T-helper 2 cell treated with Interferon-gamma antibody and Interleukin-4, amounts not matched to agents 100 ng/mL and 5 ng/mL, for 36 hours (primary cell): ENCODE data around the gene CLIC3. TPM values are rescaled to one million over a fixed set of nuclear protein-coding genes. Genes with fewer than 3 reads are reported as not detected.

Experiments used
- intact Hi-C: fragments of 100-400 bp; cut with micrococcal nuclease; formaldehyde crosslinking; loops from one replicate; pipeline ENCODE4 v1.15.1; 2023
- total RNA-seq: library from RNA; stranded (reverse); gene quantifications from 2 replicates; pipeline ENCODE4 v1.2.3, GENCODE V29; 2022

Gene CLIC3
- total RNA-seq, 1 donor from 2014 or later: 0.91 TPM

DNA sequence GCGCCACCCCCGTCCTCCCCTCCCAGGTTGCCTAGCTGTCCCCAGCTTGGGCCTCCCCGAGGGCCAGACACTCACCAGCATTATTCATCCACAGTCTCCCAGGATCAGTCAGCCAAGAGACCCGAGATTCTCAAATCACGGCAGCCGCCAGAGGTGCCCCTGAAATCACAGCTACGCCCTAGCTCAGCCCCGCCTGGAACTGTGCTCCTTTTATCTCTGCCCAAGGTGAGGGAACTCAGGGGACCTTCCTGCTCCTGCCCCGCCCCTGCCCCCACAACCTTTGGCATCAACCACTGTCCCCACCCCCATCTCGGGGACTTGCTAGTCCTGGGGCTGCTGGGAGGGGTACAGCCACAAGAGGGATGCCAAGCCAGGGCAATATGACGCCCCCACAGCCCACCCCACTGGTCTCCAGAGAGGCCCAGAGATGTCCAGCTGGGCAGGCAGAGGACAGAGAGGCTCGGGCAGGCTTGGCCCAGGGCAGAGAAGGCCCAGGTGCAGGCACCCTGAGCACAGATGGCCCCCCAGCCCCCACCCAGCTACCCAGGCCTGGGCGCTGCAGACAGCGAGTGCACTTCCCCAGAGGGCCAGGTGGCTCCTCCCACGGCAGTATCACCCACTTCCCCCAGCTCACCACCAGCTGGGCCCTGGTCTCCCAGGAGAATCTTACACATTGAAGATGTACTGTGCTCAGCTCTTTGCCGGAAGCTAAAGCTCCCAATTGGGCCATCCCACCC lies 35.7 kb upstream of the CLIC3 start, which contains the start of gene FUT7:
TSS of gene FUT7 (minus strand) at position 185 of the 737 bp plus-strand sequence. CDS start at position 88, 97 bp downstream.
- intact Hi-C loops: no loop called here

- intact Hi-C loops: no loop called here
Measured at GRCh38 chr9:137030538-137031527, 34.5 kb upstream of the CLIC3 start.

DNA sequence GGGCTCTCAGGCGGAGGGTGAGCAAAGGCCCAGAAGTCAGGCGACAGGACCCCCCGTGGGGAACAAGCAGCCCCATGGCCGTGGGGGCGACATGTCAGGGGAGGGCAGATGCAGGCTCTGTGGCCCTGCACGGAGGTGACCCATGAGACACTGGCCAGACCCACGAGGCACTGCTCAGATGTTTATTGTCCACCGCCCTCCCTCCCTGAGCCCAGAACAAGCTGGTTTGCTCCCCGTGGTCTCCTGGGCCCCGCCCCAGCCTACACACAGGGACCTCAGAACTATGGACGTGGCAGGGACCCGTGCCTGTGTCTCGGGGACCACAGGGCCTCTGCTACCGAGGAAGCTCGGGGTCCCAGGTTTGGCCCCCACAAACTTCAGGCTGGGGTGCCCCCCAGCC lies 33.6 kb upstream of the CLIC3 start:
- intact Hi-C loops: no loop called here

GRCh38 chr9:137029058-137029936 lies 32.9 kb upstream of the CLIC3 start:
- intact Hi-C loops: loop anchor here (2.0 to 5.0 kb wide), 2 partner anchors 38 to 180 kb away; partner anchors contain the start of gene PHPT1

DNA sequence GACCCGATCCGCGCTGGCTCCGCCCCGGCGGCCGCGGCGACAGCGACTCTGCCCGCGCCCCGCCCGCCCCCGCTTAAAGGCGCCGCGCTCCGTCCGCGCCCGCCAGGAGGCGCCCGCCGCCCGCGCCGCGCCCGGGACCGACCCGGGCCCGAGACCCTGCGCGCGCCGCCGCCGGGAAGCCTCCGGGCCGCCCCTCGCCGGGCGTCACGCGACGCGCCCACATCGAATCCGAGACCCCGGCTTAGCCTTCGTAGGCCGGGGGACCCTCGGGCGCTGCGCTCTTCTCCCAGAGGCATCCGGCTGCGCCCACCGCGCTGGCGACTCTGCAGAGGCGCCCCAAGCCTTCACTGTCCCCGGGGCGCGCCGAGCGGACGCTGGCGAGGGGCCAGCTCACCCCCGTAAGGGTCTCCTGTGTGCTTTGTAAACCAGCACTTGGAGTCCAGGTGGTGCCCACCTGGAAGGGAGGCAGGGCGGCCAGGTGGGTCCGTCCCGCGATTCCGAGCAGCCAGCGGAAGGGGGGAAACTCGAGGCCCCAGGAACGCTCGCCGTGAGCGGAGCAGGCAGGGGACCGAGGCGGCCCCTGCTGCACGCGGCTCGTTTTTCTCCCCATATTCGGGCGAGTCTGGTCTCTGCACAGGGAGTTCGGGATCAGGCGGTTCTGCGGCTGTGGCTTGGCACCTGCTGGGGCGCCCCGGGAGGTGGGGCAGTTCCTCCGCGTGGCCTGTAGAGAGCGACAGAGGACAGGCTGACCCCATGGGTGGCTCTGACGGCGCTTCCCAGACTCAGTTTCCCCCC lies 32.1 kb upstream of the CLIC3 start:
- intact Hi-C loops: loop anchor here (2.0 to 5.0 kb wide), 2 partner anchors 39 to 180 kb away; partner anchors contain the start of gene PHPT1

GRCh38 chr9:137027369-137028262 lies 31.2 kb upstream of the CLIC3 start, which contains the start of gene ABCA2:
Gene ABCA2 (minus strand): TSS chr9:137028237. CDS start chr9:137028140, 97 bp downstream.
- intact Hi-C loops: loop anchor here (2.0 to 5.0 kb wide), 2 partner anchors 40 to 179 kb away; partner anchors contain the start of gene PHPT1

- intact Hi-C loops: loop anchor here (5.0 kb wide), 1 partner anchor 40 kb away; no protein-coding TSS in a partner anchor
Measured at GRCh38 chr9:137026828-137027227, 30.5 kb upstream of the CLIC3 start.

GRCh38 chr9:137026384-137026783 lies 30.0 kb upstream of the CLIC3 start:
- intact Hi-C loops: loop anchor here (5.0 kb wide), 1 partner anchor 41 kb away; no protein-coding TSS in a partner anchor

DNA sequence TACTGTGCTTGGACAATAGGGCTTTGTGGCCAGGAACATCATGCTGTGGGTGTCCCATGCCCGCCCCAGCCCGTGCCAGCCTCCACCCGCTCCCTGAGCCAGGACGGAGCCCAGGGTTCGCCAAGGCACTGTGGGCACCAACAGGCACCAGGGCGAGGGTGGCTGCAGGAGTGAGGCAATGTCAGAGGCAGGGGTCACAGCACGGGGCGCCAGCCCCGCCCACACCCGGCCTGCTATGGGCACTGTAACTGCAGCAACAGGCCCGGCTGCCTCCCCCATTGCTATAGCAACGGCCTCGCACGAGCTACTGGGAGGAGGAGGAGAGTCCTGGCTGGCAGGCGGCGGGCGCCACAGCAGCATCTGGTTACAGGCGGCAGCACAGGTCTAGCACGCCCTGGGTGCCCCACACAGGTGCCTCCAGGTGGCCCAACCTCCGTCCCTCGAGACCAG lies 29.2 kb upstream of the CLIC3 start:
- intact Hi-C loops: loop anchor here (5.0 kb wide), 1 partner anchor 42 kb away; no protein-coding TSS in a partner anchor

- intact Hi-C loops: no loop called here
Measured at GRCh38 chr9:137023583-137023991, 27.2 kb upstream of the CLIC3 start.

GRCh38 chr9:137023157-137023556 lies 26.8 kb upstream of the CLIC3 start:
- intact Hi-C loops: no loop called here

- intact Hi-C loops: loop anchor here (1.0 kb wide), 2 partner anchors 30 to 44 kb away; partner anchors contain the start of gene PAXX
Measured at GRCh38 chr9:137022662-137023008, 26.3 kb upstream of the CLIC3 start.

DNA sequence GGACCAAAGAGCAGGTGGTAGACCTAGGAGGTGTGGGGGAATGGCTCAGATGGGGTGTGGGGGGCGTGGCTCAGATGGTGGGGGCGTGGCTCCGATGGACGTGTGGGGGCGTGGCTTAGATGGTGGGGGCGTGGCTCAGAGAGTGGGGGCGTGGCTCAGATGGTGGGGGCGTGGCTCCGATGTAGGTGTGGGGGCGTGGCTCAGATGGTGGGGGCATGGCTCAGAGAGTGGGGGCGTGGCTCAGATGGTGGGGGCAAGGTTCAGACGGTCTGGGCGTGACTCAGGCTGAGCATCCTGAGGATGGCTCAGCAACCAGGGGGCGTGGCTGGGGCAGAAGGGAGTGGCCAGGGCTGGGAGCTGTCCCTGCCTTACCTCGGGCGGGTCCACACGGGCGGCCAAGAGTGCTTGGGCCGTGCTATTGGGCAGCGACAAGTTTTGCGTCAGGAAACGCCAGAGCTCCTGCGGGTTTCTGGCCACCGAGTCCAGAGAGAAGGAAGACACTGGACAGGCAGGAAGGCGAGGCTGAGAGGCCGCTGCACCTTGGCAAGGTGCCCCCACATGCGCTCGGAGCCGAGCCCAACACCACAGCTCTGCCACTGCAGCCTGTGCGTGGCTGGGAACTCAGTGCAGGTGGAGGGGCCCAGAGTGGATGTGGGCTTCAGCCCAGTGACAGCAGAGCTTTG lies 25.8 kb upstream of the CLIC3 start:
- intact Hi-C loops: loop anchor here (1.0 kb wide), 2 partner anchors 30 to 44 kb away; partner anchors contain the start of gene PAXX

DNA sequence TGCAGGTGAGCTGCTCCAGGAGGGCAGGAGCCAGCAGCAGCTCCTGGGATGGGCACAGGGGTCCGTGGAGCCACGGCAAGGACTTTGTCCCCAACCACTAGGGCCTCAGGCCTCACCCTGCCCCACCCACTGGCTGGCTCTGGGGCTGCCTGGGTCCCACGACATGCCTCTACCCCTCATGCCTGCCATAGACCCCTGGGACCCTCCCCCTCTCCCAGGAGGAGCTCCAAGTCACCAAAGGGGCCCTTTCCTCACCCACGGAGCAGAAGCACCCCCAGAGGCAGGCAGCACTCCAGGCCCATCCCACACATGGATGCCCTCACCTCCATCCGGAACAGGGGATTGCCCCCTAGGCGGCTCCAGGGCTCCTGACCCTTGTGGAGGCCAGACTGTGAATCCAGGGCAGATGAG lies 25.2 kb upstream of the CLIC3 start:
- intact Hi-C loops: no loop called here

GRCh38 chr9:137020771-137021567 lies 24.6 kb upstream of the CLIC3 start:
- intact Hi-C loops: no loop called here

- intact Hi-C loops: no loop called here
Measured at GRCh38 chr9:137019891-137020683, 23.7 kb upstream of the CLIC3 start.
